Esophagus mucosa (tissue), 1 donor: Measurements from ENCODE around the gene FOXF1. TPM values are rescaled to one million over a fixed set of nuclear protein-coding genes. Genes with fewer than 3 reads are reported as not detected.

Experiments
- ATAC-seq: fragments of 200-7000 bp; cut with Tn5 transposase; one replicate; pipeline ENCODE4 v1.9.1; 2020
- total RNA-seq: library from RNA; stranded (reverse); gene quantifications from one replicate; pipeline ENCODE4 v1.2.4, GENCODE V29; 2023
- donor health status: DM: yes; HTN: yes; CAD: no.

Gene FOXF1
- 0.68 TPM for total RNA-seq

- no peak for ATAC-seq
Measured at GRCh38 chr16:86510465-86511261, at the start of gene FOXF1. TSS of gene FOXF1 (plus strand) at chr16:86510527. CDS start at chr16:86510570, 43 bp downstream.

DNA sequence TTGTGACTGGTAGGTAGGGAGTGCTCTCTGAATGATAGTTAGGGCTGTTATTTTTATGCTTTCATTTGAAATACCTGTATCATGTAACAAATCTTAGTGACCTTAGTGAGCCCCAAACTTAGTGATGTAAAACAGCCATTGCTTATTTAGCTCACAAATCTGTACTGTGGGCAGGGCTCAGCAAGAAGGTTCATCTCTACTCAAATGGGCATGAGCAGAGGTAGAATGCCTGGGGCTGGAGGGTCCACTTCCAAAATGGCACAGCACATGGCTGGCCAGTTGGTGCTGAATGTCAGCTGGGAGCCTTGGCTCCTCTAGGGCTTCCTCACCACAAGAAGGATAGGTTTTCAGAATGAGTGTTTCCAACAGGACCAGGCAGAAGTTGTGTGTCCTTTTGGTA, 49.3 kb upstream of the FOXF1 start:
- no peak for ATAC-seq

GRCh38 chr16:86462334-86463084, 47.8 kb upstream of the FOXF1 start:
- no peak for ATAC-seq

DNA sequence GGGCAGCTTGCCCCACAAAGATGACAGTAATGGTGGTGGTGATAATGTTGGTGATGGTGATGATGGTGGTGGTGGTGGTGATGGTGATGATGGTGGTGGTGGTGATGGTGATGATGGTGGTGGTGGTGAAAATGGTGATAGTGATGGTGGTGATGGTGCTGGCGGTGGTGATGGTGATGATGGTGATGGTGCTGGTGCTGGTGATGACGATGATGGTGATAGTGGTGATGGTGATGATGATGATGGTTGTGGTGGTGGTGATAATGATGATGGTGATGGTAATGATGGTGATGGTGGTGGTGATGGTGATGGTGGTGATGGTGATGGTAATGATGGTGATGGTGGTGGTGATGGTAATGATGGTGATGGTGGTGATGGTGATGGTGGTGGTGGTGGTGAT, 46.3 kb upstream of the FOXF1 start:
- no peak for ATAC-seq

DNA sequence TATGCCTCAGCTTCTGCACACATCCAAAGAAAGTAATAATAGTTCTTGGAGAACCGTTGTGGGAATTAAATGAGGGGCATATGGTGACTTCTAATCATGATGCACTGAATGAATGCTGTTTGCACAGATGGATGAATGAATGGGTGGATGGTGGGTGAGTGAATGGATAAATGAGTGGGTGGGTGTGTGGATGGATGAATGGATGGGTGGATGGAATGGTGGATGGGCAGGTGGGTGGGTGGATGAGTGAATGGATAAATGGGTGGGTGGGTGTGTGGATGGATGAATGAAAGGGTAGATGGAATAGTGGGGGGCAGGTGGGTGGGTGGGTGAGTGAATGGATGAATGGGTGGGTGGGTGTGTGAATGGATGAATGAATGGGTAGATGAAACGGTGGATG, 44.9 kb upstream of the FOXF1 start:
- no peak for ATAC-seq

DNA sequence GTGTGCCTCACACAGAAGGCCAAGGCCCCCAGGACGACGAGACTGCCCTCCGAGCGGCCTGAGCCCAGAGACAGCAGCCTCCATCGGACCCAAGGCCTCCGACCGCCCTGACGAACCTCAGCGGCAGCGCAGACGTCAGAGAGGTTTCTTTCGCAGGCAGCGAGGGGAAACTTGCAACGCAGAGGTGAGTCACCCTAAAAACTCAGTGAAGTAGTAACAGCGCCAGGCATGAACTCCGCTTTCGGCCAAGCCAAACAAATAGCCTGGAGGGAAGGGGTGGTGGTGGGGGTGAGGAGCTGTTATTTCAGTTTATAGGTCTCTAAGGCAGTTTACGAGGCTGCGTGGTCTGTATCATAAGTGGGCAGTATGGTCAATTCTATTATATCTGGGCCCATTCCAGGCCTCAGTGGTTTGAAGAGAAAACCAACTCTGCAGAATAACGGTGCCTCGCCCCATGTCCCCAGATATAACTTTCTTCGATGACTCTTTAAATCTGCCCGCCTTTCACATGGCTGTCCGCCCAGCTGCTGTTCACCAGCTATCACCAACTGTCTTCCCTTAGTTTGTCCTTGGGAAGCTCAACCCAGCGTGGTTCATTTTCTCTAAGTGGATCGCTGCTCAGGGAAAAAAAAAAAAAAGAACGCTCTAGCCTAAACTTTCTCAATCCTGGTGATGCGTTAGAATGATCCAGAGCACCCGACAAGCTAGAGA, 43.5 kb upstream of the FOXF1 start:
- ATAC-seq = no peak

GRCh38 chr16:86467490-86467889, 42.8 kb upstream of the FOXF1 start:
- ATAC-seq = no peak

- no peak for ATAC-seq
Measured at GRCh38 chr16:86470964-86471363, 39.4 kb upstream of the FOXF1 start.

DNA sequence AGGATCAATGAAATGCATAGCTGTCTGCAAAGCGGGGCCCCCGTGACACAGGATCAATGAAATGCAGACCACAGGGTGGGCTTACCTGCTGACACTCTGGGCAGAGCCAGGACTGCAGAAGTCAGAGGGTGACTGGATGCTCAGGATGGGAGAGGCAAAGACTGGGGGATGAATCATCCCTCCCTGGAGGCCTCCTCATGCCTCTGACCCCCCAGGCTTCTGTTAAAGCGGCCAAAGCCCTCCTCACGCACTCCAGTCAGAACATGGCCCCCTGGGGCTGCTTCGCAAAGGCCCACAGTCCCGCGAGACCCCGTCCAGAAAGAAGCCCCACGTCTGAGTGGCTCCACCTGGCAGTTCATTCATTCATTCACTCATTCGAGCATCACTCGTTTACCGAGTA, 38.4 kb upstream of the FOXF1 start:
- ATAC-seq = no peak

- no peak for ATAC-seq
Measured at GRCh38 chr16:86472366-86472765, 38.0 kb upstream of the FOXF1 start.

DNA sequence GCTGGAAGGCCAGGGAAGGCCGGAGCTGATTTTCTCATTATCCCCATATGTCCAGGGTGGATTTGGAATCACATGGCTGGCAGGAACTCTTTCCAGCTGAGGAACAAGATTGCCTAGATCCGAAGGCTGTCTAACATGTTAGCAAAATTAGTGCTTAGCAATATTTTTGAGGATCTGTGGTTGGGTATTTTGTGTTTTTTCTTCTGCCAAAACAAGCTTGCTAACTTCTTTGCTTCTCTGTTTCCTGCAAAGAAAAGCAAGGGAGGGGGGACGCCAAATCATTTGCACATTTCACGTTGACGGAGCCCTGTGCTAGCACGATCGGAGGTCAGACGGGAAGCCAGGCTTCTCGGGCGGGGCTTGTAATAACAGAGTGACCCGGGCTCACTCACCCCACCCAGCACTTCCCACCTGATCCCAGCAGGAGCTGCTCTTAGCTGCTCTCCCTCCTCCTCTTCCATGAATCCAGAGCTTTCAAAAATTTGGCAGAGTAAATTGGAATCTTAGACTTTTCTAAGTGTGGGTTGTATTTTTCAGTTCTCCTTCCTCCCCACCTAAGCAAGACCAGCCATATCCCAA, 33.3 kb upstream of the FOXF1 start:
- ATAC-seq = peak; percentile 55

DNA sequence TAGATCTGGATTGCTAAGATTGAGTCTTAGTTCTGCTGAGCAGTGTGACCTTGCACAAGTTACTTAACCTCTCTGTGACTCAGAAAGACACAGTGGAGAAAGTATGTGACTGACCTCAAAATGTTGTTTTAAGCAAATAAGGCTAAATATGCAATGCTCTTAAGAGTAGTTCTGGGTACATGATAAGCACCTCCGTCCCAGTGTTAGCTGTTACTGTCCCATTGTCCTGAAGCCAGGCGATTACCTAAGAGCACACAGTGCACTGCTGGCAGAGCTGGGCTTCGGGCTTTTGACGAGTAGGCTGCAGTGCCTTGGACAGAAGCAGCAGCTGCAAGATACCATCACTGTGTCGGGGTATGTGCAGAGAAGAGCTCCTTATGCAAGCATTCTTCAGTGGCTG, 32.7 kb upstream of the FOXF1 start:
- no peak for ATAC-seq

GRCh38 chr16:86478779-86479178, 31.5 kb upstream of the FOXF1 start:
- no peak for ATAC-seq

GRCh38 chr16:86479419-86479818, 30.9 kb upstream of the FOXF1 start:
- ATAC-seq = no peak

GRCh38 chr16:86480444-86480843, 29.9 kb upstream of the FOXF1 start:
- no peak for ATAC-seq

DNA sequence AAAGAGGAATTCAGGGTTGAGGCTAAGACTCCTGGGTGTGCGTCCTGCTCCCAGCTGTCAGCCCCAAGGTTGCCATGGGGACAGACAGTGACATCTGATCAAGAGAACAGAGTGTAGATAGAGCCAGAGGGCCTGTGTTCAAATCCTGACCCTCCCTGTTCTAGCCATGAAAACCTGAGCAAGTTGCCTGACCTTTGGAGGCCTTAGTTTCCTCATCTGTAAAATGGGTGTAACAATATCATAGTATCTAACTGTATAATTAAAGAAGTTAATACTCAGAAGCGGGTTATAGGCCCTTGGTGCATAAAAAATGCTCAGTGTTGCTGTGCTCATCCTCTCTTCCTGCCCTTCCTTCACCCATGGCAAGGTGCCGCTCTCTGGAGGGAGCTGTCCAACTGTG, 28.7 kb upstream of the FOXF1 start:
- ATAC-seq = no peak

GRCh38 chr16:86484240-86484639, 26.1 kb upstream of the FOXF1 start:
- no peak for ATAC-seq

DNA sequence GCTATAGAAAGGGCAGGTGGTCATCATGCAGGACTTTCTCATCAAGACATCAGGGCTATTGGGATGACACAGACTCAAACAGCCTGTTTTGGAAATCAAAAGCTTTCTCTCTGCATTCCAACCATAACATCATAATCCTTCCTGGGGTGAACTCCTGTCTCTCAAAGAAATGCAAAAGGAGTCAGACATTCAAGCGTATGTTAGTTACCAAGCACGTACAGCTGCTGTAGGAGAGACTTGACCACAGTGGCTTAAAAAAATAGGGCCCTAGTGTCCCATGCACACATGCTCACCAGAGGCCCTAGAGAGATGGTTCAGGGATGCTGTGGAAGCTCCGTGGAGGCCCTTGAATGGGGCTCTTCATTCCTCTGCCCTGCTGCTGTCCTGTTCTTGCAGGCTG, 24.6 kb upstream of the FOXF1 start:
- no peak for ATAC-seq

DNA sequence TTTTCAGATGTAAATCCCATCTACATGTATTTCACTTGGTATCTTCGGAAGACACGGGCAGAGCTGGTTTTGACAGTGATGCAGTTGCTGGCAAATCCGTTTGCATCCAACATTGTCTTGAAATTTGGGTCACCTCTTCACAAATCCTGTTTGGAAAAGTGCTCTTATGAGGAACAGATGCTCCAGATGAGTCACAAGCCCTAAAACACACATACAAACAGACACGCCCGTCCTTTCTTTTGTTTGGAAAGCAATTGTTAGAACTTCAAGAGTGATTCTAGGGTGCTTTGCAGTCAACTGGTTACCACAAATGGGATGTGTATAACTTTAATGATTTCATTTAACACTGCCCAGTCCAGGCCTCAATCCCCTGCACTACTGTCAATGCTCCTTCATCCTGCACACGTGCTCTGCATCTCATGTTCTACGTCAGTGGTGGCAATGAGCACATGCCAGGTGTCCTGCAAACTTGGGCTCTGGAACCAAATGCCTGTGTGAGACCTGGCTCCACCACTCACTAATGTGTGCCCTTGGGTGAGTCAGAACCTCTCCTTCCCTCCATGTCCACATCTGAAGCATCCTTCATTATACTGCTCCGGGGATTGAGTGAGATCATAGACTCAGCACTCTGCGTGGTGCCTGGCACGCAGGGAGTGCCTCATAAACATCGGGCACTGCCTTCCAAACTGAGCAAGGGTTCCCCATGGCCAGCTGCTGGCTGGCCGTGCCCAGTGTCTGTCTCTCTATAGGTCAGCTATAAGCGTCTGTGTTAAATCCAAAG, 19.3 kb upstream of the FOXF1 start:
- ATAC-seq = no peak

- ATAC-seq = no peak
Measured at GRCh38 chr16:86491640-86492023, 18.7 kb upstream of the FOXF1 start.

GRCh38 chr16:86492267-86492960, 17.9 kb upstream of the FOXF1 start:
- no peak for ATAC-seq
